HG02870 (cell line): ENCODE measurements around the gene TTC38.
"Not testable (repeated sequence)": the region's sequence is repeated elsewhere in the genome, so short reads cannot be mapped to it uniquely, and the experiment has no call there.

Source experiments
- ATAC-seq: cut with Tn5 transposase; IDR thresholded peaks from one replicate; pipeline ENCODE4 v1.9.1; 2021; ENCODE audit warnings: mild to moderate bottlenecking, moderate library complexity; ENCODE audit not compliant: unreplicated experiment

The TTC38 gene

DNA sequence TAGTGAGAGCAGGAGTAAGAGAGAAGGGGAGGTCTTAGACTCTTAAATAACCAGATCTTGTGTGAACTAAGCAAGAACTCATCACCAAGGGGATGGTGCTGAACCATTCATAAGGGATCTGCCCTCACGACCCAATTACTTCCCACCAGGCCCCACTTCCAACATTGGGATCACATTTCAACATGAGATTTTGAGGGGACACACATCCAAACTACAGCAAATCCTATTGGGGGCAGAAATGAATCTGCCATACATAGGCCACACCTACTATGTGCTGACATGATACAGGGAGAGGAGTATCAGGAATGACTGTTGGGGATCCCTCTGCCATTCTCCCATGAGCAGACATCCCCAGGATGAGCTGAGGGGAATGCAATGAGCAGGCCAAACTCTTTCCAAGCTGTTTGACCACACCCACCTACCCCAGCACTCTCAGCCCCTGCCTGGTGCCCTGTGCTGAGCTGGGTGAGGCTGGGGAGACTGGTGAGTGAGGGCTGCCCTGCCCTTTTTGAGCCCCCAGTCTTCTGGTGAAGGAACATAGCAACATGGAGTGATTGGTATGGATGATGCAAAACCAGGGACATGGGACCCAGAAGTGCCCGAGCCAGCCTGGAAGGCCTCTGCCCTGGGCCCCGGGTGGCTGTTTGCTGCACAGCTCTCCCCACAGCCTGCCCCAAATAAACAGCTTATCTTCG lies 27.6 kb downstream of the TTC38 start:
- ATAC-seq: no peak

DNA sequence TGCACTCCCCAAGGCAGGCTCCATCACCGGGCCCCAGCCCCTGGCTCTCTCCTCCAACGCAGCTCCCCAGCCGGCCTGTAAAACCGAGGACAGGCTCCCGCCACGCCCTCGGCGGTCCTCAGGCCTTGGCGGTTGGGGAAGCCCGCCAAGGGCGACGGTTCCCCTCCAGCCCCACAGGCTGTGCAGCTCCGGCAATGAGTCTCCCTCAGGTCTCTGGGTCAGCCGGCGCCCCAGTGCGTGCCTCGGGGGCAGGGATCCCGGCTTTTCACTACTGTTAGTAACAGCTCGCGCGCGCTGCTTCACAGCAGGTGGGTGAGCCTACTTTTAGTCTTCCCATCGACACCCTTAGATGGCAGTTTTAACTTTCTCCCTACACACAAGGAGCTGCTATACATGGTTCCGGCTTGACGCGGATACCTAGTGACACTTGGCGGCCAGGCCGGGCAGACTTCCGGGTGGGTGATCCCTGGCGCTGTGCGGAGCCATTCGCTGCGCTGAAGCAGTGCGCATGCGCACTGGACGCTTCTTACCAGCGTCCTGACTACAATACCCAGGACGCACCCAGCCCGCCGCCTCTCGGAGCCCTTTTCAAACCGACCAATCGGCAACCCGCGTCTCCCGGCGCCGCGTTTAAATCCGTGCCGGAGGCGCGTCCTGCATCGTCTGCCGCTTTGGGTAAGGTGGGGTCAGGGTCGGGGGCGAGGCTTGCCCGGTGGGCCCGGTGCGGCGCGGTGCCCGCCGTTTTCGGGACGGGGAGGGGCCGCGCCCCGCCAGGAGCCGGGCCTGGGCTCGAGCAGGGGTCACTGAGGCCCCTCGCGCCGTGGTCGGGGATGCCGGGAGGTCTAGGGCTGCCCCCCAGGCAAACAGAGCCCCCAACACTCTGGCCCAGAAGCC lies 28.7 kb downstream of the TTC38 start, which contains the start of gene GTSE1:
Gene GTSE1, plus strand, starts transcription at position 614 of the 894 bp plus-strand sequence. CDS start 531 bp downstream, outside the sequence.
- peak; percentile 93 for ATAC-seq

DNA sequence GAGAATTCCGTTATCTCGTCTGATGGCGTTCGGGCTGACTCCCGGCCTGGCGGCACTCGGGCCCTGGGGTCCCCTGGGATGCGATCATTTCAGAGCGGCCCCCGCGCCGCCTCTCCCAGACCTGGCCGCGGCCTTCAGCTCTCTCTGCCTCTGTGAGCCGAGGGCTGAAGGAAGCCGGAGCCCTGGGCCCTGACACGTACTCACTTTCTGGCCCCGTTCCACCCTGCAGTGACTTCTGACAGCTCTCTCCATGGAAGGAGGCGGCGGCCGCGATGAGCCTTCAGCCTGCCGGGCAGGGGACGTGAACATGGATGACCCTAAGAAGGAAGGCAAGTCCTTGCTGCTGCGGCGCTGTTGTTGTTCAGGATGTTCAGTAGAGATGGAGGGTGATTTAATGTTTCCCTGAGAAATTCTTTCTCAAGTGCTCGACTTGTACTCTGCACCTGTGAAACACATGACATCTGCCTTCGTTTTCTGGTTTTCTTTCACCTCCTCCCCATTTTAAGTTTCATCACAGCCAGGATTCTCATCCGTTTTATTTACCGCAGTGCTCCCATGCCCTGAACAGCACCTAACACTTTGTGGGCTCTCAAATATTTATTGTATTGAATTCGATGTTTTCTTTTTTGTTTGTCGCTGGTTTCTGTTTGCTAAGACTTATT lies 29.5 kb downstream of the TTC38 start:
- ATAC-seq: no peak

DNA sequence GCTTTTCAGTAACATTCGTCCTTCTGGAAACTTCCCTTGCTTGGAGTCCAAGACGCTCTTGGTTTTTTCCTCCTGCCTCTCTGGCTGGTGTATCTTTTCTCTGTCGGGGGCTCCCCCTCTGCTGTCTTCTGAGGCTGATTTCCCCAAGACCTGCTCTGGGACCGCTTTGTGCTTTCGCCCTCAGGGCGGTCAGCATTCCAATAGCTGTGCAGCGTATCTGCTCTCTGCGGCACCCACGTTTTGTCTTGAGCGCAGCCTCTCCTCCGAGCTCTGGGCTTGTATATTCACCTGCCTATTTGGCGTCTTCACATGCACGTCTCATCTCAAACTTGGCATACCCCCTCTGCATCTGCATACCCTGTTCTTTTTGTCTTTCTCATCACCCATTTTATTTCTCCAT lies 31.3 kb downstream of the TTC38 start:
- no peak for ATAC-seq

DNA sequence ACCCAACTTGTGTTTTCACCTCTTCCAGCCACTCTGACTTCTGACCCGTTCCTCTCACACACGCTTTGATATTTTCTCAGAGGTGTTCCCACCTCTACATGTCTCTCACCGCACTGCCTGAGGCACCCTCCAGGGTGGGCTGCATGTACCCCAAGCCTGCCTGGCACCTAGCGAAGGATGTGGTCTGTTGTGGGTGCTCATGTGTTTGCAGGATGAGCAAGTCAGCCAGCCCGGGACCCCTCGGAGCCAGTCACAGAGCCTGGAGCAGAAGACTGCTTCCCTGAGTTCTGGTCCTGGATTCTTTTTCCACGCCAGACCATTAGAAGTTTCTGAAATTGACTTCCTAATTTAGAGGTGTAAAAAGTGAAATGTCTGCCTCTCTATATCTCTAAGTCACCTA lies 32.7 kb downstream of the TTC38 start:
- ATAC-seq: no peak

DNA sequence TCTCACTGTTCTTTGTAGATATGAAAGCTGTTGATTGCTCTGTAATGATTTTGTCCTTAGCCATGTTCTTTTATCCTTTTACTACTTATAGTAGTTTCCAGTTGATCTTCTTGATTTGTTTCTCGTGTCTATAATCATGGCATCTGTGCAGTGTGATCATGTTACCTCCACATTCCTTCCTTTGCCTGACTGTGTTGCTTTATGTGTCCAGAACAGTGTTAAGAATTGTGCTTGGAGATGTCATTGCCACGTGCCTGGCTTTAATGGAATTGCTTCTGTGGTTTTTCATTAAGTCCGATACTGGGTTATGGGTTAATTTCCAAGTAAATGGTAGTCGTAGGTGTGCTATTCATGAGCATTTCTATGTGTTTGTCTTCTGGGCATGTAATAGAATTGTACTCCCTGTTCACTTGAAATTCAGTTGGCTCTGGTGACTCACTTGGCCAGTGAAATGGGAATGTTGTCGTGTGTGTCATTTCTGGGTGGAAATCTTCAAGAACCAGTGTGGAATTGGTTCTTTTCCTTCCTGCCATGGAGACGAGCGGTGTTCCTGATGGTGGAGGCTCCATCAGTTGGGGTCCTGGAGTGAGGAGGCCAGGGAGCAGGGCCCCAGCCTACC lies 35.6 kb downstream of the TTC38 start:
- ATAC-seq: no peak

DNA sequence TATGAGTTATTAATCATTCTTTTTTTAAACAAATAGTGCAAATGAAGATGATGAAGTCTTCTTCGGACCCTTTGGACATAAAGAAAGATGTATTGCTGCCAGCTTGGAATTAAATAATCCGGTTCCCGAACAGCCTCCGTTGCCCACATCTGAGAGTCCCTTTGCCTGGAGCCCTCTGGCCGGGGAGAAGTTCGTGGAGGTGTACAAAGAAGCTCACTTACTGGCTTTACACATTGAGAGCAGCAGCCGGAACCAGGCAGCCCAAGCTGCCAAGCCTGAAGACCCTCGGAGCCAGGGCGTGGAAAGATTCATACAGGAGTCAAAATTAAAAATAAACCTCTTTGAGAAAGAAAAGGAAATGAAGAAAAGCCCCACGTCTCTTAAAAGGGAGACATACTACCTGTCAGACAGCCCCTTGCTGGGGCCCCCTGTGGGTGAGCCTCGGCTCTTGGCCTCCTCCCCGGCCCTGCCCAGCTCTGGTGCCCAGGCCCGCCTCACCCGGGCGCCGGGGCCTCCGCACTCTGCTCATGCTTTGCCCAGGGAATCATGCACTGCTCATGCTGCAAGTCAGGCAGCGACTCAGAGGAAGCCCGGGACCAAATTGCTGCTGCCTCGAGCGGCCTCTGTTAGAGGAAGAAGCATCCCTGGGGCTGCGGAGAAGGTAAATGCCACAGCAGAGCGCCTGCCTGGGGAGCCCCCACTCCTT lies 40.6 kb downstream of the TTC38 start:
- no peak for ATAC-seq

DNA sequence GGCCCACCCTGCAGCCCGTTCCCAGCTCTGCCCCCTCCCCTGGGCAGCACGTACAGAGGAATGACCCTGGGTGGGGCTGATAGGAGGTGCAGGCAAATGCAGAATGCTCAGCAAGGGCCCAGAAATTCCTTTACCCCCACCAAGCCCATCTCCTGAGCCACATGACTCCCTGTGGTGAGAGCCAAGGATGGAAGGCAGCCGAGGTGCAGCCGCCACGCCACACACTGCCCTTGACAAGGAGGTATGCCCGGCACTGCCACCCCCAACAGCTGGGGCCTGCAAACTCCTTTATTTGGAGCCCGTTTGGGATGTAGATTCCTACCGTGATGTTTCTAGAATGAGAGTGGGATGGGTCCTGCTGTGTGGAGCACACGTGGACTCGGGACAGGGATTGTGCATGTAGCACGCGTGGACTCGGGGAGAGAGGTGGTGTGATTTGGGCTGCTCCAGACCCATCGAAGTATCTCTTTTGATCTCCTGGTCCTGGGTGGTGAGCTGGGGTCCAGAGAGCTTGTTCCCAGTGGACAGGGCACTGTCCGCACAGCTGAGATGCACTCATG lies 41.8 kb downstream of the TTC38 start:
- ATAC-seq: no peak

DNA sequence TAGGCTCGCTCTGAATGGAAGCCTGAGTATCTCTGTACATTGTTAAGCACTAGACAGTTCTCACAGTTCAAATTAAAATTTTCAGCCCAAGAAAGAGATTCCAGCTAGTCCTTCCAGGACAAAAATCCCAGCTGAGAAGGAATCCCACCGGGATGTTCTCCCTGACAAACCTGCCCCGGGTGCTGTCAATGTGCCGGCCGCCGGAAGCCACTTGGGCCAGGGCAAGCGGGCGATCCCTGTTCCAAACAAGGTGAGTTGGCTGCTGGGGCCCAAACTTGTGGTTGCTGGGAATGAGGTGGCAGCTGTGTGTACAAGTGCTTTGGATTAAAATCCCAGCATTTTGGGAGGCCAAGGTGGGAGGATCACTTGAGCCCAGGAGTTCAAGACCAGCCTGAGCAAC lies 44.2 kb downstream of the TTC38 start:
- ATAC-seq: no peak

DNA sequence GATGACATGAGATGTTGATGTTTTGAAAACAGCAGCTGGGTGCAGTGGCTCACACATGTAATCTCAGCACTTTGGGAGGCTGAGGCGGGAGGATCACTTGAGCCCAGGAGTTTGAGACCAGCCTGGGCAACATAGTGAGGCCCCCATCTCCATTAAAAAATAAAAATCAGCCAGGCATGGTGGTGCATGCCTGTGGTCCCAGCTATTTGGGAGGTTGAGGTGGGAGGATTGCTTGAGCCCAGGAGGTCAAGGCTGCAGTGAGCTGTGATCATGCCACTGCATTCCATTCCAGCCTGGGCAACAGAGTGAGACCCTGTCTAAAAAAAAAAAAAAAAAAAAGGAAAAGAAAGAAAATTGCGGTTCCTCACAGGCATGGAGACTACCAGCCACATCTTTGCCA lies 45.0 kb downstream of the TTC38 start:
- not testable (repeated sequence) for ATAC-seq

DNA sequence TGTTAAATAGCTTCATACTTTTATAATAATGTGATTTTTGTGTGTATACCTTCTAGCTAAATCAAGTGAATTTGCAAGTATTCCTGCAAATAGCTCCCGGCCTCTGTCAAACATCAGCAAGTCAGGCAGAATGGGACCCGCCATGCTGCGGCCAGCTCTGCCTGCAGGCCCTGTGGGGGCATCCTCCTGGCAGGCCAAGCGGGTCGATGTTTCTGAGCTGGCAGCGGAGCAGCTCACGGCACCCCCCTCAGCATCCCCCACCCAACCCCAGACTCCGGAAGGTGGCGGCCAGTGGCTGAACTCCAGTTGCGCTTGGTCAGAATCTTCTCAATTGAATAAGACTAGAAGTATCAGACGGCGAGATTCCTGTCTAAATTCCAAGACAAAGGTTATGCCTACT lies 48.2 kb downstream of the TTC38 start:
- no peak for ATAC-seq

DNA sequence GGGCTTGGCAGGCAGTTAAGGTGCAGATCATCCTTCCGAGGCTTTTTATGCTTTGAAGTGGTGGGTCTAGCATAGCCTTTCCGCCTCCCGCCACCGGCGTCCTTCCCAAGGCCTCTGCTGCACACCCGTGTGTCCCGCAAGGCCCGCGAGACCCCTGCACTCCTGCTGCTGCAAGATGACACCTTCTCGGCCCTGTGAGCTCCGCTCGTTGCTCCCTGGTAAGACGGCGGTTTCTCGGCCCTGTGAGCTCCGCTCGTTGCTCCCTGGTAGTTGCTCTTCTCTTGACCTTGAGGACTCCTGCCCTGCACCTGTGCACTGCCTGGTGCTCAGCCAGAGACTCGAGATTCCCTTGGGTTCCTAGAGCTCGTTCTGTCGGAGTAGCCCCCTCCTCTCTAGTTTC lies 49.8 kb downstream of the TTC38 start:
- ATAC-seq: no peak

DNA sequence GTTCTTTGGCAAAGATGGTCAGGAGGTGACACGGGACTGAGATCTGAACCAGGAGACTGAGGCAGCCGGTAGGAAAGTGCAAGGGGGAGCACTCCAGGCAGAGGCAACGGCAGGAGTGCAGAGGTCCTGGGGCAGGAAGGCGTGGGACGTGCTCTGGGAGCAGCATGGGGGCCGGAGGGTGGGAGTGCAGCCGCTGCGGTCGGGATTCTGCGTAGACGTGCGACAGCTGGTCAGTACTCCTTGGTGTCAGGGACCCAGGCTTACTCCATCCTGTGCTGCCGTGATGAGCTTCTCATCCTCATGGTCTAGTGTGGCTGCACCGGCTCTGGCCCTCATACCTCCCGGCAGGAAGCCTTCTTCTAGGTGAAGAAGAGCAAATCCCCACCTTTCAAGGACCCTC lies 50.8 kb downstream of the TTC38 start:
- no peak for ATAC-seq

DNA sequence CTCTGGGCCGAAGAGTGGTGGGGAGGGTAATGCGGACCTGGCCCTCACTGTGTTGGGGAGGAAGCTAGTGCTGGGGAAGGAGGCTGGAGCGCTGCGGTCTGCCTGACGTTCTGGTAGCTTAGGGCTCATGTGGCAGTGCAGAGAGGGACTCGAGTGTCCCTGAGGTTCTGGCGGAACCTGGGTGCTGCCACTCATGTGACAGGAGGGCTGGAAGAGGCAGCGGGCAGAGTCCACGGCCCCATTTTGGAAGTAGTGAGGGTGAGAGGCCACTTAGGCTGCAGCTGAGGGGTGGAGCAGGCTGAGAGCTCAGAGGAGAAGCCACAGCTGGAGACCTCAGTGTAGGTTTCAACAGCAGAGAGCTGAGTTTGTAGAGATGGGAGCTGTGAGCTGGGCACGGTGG lies 51.5 kb downstream of the TTC38 start:
- ATAC-seq: no peak

DNA sequence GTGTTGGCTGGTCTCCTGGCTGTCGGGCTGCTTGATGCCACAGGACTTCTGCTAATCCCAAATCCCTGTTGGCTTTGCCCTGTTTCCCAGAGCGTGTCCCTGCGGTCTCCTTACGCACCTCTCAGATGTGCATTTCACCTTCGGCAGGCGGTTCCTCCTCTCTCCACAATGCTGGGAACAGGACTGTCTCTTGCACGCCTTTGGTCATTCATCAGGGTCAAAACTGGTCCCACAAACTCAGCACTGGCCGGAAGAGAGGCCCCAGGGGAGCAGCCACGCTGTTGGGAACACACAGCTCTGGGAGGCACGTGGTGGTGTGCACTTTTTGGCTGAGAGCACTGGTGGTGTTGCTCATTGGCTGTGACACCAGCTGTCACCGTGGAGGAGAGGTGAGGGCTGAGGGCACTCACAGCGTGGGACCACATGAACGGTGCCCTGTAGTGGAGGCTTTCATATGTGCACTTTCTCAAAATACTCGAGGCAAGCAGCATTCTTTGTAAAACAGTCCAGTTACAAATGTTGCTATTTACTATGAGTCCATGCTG lies 52.4 kb downstream of the TTC38 start:
- no peak for ATAC-seq

DNA sequence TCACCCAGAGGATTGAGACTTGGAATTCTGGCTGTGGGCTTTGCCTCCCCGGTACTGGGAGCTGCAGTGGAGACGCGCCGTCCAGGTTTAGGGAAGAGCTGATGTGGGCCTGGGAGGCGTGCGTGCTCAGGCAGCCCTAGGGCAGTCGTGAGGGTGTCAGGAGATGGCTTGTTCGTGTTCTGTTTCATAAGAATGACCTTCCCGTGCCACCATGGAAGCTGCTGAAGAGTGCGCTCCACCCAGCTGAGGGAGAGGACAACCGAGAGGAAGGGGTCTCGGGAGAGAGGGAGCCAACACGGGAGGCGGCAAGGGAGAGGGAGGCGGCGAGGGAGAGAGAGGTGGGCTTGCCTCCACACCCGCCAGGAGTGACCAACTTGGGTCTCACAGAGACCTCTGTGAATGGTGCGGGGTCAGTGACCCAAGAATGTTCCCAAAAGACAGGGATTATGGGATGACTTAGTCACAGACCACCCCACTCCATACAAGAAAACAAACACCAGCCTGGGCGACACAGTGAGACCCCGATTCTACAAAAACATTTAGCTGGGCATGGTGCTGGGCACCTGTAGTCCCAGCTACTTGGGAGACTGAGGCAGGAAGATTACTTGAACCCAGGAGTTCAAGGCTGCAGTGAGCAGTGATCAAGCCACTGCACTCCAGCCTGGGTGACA lies 53.0 kb downstream of the TTC38 start:
- ATAC-seq: no peak

DNA sequence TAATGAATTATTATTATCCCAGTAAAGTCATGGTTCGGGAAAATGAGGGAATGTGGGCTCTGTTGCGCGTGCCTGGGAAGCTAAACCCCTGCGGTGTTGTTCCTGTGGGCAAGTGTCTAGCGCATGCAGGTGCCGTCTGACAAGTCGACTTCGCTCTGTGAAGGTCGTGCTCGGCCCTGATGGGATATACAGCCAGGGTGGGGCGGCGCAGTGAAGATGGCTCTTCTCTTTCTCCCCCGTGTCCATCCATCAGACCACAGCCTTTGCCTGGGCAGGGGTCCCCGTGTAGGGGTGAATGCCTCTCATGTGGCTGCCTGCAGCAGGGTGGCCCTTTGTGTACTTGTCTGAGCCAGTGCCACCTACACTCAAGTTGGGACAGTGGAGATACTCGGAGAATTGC lies 54.9 kb downstream of the TTC38 start:
- no peak for ATAC-seq

DNA sequence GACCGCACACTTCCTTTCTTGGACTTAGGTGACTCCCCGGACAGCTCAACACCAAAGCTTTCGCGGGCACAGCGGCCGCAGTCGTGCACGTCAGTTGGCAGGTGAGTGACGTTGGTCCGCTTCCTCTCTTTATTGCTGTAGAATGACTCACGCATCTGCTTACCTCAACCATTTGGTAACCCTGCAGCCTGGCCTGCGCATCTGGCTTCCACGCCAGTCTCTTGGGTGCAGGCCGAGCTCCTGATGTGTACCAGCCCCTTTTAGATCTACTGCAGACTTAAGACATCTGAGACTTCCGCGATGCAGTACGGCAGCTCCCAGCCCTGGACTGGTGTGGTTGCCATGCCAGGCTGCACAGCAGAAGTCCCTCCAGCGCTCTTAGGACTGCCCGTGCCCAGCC lies 55.4 kb downstream of the TTC38 start:
- ATAC-seq: no peak

DNA sequence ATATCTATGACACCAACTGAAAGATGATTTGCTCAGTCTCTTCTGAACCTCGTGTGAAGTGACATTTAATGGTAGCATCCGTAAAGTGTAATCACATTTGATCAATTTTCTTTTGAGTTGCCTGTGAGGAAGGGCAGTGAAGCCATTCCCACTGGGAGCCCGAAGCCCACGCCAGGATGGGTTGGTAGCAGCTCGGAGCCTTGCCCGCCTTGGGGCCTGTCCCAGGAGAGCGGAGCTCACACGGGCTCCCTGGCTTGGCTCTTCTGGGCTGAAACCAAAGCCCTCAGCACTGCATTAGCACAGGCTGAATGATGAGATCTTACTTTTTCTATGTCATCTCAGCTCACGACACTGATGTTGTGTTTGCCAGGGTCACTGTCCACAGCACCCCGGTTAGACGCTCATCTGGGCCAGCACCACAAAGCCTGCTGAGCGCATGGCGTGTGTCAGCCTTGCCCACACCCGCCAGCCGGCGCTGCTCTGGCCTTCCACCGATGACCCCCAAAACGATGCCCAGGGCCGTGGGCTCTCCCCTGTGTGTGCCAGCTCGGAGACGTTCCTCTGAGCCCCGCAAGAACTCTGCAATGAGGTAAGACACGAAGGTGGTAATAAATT lies 58.4 kb downstream of the TTC38 start:
- no peak for ATAC-seq
